UCSD-AML1 (cell line): Measurements from ENCODE around the gene PIEZO1.

Experiments
- DNase-seq: peaks from one replicate; lab custom pipeline; 2025; ENCODE audit not compliant: unreplicated experiment; lab: John Stamatoyannopoulos, UW

PIEZO1 gene

DNA sequence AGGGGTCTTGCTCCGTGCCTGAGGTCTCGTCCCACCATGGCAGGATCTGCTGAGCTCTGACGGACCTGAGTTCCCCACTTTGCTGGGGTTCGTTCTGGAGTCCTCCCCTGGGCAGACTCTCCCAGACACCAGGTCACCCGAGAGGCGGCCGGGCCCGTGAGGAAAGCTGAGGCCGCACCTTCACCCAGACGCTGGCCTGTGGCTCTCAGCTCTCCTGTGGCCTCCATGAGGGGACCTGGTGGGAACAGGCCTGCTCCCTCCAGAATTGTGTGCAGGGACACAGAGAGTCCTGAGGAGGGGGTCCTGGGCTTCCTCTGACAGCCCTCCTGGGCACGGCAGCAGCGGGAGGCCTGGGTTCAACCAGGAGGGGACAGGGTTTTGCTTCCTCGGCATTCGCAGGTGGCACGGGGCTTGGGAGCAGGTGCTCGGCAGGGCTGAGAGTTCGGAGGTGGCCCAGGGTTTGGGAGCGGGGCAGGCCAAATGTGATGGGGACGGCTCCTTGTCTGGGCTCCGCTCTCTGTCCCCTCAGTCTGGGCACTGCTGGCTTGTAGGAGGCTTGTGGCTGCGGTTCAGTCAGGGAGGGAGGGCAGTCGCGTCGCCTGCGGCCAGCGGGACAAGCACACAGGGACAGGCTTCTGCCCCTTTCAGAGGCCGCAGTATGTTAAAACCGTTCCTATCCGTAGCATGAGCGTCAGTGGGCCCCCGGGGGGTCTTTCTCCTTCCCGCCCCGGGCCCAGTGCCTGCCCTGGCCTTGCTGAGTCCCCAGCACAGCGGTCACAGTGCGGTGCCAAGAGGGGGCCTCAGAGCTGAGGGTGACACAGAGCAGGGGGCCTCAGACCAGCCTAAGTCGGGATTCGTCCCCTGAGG lies 90.6 kb downstream of the PIEZO1 start:
- DNase-seq, result no peak

DNA sequence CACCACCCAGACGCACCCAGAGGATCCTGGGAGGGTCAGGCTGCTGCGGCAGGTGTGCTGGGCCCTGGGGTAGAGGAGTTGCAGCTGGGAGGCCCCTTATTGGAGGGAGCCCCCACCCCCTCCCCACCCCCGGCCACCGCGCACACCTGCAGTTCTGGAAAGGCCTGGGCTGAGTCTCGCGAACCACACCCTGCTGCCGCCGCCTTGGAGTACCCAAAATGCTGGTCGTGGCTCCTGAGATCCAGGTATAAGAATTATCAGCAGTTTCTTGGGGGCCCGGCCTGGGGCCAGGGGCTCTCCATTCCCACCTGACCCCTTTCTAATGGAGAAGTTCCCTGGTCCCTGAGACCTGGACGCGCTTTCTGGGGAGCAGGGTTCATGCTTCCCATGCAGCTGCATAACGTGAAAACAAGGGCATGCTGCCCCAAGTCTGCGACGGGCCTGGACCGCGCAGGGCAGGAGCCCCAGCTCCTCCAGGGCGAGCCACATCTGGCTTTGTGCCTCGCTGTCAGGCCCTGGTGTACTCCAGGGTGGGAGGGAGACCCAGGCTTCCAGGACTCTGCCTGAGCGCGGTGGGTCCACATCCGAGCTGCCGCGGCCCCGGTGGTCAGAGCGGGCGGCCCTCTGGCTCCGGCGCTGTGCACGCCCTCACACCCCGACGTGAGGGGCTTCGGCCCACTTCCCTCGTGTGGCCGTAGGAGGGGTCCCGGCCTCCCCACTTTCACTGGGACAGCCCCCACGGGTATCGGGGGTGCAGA lies 91.4 kb downstream of the PIEZO1 start:
- no peak for DNase-seq

DNA sequence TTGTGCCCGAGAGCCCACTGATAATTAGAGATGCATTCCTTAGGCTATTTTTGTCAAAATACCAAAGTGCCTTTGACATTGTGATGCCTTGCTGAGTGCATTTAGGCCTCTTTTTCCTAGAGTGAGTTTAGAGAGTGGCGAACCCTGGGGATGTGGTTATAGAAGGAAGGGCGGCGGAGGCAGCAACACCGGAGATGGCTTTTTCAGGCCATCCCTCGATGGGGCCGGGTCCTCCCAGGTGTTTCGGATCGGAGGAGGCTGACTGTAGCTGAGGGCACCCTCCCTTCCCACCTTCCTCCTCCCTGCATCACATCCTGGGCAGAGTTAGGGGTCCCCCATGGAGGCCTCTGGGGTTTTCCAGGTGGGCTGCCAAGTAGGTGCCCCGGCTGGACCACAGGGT lies 92.2 kb downstream of the PIEZO1 start:
- DNase-seq, result no peak

DNA sequence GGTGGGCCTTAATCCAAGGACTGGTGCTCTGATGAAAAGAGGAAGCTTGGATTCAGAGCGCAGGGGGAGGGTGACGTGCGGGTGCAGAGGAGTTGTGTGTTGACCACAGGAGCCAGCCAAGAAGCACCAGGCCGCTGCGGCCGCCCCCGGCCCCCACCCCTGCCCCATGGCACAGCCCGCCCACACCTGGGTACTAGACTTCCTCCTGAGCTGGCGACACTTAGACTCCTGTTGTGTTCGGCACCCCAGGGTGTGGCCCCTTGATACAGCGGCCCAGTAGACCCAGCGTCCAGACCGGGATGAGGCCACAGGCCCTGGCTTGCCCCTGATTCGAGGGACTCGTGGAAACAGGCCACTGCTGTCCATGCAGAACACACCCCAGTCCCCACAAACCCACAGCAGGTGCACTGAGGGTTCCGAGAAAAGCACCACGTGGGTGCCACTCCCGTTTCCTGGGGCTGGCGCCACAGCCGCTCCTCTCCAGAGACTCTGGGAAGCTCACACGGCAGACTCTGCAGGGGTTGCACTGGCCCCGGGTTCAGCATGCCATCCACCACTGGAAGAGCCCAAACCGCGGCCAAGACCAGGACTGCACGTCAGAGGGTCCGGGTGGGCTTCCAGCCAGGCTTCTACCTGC lies 93.0 kb downstream of the PIEZO1 start:
- DNase-seq, result peak; percentile 86

DNA sequence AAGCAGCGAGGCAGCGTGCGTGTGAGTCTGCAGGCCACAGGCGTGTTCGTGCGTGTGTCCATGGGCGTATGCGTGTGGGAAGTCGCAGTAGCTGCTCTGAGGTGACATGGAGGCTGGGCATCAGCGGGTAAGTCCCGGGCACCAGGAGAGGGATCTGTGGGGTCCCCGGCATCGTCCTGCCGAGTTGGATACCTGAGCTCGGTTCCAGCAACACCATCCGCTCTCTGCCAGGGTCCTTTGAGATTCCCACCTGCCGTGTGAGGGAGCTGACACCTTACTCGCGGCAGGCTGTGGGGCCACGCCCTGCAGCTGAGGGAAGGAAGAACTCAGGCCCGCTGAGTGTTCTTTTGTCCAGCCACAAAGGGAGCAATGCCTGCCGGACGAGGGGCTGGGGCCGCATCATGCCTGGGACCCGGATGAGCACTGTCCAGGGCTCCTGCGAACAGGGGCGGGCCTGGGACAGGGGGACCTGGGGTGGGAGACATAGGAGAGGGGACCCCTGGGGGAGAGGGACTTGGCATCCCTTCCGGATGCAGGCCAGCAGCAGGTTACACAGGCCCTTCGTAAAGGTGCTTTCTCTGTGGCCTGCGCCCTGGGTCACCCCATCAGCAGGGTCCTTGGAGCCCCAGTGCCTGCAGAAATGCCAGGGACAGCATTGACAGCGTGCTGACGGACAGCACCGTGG lies 93.7 kb downstream of the PIEZO1 start:
- DNase-seq, result no peak

DNA sequence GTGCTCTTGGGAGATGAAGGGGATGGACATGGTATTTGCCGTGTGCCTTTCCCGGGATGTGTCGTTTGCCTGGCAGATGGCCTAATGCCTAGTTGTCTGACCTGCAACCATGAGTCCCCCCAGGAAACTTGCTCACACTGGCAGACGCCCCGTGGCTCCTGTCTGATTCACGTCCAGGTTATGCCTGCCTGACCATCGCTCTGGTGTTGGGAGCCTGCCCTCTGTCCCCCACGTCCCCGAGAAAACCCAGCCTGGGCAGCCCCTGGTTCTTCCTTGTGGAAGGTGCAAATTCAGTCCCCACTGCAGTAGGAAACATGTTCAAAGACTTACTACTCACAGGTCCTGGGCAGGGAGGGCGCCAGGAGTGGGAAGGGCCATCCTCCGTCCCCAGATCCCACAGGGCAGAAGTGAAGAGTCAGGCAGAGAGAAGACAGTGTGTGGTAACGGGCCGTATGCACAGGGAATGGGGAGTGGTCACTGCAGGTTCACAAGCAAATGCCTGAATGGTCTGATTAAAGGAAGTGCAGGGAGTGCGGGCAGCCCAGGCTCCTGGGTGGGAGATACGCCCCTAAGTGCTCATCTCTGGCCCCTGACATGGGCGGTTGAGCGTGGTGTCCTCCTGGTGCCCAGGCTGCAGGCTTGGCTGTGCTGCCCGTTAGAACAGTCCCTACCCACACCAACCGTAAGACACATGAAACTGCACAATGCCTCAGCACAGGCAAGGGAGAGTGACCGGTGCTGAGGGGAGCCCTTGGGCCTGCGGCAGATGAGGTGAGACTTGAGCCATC lies 94.5 kb downstream of the PIEZO1 start:
- no peak for DNase-seq

DNA sequence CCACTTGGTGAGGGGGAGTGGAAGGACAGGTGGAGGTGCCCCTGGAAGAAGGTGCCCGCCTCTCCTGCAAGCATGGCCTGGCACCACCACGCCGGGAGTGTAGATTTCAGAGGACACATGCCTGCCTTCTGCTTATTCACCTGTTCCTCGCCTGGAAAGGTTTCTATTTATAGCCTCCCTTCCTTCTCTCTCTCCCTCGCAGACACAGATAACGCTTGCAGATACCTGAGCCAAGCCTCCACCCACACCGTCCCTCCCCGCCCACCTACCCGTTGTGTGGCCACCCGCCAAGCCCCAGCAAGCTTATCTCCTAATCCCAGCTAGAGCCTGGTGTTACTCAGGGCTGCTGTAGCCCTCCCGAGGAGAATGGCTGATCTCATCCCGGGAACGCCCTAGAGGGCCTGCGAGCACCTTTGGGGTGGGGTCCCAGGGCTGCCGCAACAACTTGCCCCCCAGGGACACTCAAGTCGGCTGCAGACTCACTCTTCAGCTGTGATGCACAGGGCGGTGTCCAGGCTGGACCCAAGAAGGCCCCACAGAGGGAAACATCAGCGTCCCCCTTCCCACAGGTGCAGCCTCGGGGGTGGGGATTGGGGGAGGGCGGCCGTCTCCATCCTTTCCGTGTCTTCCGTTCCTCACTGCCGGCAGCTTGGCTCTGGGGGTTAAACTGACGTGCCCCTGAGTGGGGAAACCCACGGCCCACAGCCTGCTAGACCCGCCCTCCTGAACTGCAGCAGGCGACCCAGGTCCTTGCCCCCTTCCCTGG lies 96.8 kb downstream of the PIEZO1 start:
- no peak for DNase-seq

DNA sequence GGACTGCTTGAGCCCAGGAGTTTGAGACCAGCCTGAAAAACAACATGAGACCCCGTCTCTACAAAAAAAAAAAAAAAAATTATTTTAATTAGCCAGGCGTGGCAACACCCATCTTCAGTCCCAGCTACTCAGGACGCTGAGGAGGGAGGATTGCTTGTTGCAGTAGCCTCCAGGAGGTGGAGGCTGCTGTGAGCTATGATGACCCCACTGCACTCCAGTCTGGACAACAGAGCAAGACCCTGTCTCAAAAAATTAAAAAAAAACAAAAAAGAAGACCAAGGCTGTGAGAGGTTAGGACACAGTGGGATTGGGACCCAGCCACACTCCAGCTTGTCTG lies 97.4 kb downstream of the PIEZO1 start:
- DNase-seq, result no peak

DNA sequence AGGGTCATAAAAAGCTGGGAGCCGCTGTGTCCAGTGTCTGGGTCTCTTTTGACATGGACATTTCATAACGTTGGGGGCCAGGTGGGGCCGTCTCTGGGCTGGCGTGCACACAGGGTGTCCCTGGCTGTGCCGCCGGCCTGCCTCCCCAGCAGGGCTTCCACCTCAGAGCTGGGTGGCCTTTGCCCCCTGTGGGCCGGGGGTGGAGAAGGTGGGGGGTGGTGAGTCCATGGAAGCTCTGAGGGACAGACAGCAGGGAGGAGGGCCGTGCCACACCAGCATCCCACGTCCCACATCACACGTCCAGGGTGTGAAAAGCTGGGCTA lies 97.8 kb downstream of the PIEZO1 start:
- no peak for DNase-seq

DNA sequence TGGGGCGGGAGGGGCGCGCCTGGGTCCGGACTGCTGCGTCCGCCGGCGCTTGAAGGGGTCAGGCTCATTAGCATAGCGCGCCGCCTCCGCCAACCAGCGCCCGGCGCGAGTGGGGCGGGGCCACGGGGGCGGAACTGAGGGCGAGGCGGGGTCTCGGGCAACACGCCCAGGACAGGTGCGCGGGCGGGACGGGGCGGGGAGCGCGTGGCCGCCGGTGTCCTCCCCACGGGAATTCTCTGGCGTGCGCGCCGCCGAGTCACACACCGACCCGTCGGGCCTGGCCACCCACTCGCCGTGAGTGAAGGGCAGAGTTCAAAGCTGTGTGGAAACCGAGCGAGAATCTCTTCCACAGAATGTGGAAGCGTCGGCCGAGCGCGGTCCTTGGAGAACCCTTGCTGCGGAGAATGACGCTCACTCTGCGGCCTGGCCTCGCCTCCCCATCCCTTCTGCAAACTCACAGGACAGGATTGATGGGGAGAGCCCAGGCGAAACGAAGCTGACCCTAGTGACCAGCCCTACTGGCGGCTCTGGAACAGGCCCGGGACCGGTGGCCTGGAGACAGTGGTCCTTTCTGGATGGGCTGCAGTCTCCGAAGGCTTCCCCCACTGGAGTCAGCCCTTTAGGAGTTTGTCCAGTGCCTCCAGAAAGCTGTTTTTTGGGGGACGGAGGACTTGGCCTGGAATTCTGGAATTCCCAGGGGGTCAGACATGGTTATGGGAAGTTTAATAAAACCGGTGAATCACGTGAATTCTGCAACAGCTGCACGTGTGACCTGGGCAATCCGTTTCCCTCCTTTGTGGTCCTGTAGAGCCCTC lies 98.4 kb downstream of the PIEZO1 start, which contains the start of gene SNAI3:
Gene SNAI3 (minus strand): TSS at position 69 of the 815 bp plus-strand sequence. CDS start 101 bp downstream, outside the sequence.
- peak; percentile 90 for DNase-seq

DNA sequence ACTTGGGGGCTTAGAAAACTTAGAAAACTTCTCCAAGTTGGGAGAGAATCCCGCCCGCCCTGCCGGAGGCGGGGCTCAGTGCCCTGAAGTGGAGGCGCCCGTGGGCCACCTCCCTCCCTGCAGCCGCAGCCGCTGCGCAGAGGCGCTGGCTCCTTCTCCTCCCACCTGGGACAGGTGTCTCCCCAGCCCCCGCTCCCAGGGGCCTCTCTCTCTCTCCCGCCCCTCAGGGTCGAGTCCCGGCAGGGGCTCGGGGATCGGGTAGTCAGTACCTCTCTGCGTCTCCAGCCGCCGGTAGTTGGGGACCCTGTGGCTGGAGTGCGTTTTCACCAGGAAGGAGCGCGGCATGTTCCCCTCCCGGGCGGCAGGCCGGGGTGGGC lies 99.0 kb downstream of the PIEZO1 start:
- DNase-seq, result peak; percentile 61

DNA sequence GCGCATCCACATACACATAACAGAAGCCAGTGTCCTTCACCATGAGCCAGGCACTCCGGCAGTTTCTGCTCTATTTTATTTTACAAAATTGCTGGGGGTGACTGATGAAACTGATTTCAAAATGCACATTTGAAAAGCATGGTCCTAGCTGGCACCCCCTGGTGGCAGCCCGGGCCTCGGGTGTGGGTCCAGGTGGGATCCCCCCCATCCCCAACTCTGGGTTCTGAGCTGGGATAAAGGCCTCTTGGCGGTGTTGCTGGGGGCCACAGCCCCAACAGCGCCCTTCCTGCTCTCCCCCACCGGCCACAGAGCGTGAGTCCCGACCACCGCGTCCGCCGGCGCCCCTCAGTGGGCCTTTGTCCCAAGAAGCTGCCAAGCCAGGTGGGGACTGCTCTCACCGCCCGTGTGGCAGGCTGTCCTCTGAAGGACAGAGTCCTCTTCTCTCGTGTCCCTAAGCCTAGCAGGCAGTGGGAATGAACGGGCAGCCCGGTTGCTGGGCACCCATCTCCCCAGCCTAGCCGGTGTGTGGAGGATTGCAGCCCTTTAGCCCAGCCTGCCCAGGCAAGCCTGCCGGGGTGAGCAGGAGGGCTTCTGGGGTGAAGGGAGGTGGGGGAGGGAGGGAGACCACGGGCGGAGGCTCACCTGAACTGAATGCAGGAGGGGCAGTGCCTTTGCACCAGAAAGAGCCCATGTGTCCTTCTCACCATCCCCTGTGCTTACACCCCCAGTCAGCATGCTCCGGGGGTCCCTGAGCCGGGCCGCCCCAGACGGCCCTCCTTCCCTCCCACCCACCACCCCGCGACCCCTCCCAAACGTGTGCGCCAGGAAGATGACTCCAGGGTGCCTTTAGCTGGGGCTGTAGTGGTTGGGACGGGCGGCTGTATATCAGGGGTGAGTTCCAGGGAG lies 99.6 kb downstream of the PIEZO1 start:
- peak; percentile 62 for DNase-seq

DNA sequence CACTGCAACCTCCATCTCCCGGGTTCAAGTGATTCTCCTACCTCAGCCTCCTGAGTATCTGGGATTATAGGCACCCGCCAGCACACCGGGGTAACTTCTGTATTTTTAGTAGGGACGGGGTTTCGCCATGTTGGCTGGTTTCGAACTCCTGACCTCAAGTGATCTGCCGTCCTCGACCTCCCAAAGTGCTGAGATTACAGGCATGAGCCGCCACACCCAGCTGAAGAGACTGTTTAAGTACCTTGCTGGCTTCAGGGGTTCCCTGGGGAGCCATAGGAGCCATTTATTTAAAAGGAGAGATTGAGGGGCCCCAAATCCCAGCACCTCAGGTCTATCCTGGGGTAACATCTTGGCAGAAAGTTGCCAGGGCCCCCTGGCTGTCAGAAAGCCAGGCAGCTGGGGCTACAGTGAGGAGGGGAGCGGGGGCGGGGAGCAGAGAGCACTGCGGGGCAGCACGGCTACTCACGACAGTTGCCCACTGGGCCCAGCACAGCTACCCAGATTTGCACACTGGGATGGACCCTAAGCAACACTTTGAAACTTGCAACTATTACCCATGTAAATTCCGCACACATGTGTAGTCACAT lies 100.4 kb downstream of the PIEZO1 start:
- DNase-seq, result no peak

DNA sequence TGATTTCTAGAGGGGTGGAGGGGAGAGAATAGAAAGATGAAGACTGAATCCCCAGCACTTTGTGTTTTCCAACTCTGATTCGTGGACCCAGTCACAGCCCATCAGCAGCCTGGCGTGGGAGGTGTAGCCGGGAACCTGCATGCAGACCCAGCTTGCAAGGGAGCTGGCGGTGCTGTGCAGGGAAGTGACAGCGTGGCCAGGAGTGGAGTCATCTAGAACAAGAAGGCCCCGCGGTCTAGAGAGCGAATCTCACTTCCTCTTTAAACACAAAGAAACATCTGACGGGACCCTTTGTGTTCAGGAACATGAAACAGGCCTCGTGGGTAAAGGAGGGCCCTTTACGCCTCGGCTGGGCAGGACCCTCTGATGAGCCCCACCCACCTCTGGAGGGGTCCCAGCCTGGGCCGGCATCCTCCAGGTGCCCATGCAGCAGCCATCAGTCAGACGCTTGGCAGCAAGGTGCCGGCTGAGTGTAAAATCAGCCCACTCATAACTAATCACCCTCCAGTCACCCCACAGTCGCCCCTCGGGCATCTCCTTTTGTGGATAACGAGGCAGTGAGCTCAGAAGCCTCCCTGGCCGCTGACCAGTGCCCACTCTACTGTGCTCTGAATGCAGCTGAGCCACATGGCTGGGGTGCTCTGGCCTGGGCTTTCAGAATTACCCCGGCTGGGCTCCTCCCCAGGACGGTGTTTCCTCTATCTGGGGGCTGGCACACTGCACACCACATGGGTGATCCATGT lies 103.1 kb downstream of the PIEZO1 start:
- peak; percentile 63 for DNase-seq

DNA sequence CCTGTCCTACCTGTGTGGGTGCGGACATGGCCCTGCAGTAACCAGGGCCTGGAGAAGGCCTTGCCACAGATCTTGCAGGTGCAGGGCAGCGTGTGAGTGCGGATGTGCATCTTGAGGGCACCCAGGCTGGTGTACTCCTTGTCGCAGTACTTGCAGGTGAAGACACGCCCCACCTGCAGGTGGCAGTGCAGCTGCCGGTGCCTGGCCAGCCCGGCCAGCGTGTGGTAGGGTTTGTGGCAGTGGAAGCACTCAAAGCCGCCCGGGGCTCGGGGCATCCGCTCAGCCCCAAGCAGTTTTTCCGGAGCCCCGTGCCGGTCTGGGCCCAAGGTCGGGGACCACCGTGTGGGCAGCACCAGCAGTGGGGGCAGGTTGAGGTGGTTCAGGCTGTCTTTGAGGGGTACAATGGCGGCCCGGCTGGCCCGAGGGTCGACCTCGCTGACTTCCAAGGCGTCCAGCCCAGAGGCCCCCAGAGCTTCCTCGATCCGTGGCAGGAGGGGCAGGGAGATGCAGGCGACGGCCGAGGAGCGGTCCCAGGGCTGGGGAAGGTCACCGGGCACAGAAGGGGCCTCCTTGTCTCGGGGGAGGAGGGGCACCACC lies 103.8 kb downstream of the PIEZO1 start:
- DNase-seq, result peak; percentile 39

DNA sequence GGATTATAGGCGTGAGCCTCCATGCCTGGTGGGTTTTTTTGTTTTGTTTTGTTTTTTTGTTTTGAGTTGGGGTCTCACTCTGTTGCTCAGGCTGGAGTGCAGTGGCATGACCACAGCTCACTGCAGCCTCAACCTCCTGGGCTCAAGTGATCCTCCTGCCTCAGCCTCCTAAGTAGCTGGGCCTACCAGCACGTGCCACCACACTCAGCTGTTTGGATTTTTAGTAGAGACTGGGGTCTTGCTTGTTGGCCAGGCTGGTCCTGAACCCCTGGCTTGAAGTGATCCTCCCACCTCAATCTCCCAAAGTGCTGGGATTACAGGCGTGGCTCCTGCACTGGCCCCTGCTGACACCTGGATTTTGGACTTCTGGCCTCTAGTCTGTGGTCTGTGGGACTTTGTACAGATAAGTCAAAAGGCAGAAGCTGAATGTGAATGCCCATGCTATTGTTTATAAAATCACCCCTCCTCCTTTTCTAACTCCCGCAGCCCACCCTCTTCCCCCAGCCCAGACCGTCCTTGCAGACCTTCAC lies 104.4 kb downstream of the PIEZO1 start:
- DNase-seq, result no peak
